ENCODE data around the gene ZNF677.
"Not testable (repeated sequence)": the region's sequence is repeated elsewhere in the genome, so short reads cannot be mapped to it uniquely, and the experiment has no call there.

ZNF677 gene

DNA sequence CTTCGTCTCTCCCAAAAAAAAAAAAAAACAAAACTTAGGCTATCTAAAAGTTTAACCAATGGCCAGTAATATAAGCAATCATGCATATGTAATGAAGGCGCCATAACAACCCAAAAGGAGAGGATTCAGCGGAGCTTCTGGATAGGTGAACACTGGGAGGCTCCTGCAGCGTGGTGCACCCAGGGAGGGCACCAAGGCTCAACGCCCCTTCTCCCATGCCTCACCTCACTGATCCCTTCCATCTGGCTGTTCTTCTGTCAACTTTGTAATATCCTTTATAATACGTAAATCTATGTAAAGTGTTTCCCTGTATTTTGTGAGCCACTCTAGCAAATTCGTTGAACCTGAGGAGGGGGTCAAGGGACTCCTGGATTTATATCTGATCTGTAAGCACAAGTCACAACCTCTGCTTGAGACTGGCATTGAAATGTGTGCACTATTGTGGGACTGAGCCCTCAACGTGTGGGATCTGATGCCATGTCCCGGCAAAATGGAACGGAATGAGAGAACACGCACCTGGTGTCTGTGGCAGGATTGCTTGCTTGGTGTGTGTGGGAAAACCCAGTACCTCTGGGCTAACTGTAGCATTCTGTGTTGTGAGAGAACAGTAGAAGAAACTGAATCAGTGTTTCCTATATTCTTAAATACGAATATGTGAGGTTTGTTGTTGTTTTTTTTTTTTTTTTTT lies 61.0 kb downstream of the ZNF677 start:
- no peak for DNase-seq (ENCODE audit: low read depth)

DNA sequence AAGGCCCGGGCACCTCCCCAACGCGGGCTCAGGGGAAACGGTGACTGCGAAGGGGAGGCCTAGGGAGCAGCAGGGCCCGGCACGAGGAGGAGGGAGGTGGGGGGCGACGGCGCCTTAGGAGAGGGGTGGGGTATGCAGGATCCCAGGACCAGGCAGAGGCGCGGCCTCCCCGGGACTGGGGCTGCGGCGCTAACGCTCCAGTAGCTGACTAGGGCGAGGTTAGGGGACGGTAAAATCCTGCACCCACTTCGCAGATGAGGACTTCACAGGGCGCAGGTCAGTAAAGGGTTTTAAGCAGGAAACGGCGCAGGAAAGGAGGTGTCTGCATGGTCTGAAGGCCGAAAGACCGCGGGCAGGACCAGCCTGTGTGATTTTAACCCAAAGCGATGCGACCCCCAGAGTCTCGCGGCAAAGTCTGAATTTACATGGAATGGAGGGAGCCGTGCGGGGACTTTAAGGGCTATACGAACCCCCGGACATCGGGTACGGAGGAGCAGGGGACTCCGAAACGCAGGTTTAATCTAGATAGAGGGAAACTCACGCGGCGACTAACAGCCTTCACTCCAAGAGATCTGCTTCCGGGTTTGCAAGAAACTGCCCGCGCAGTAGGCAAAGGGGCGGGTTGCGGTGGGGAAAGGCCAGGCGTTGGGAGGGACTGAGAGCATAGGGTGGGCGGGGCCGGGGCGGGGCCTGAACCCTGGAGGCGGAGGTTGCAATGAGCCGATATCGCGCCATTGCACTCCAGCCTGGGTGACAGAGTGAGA lies 61.7 kb downstream of the ZNF677 start, which contains the start of gene ZNF665:
TSS of gene ZNF665 (minus strand) at position 588 of the 764 bp plus-strand sequence. CDS start 10,460 bp downstream, outside the sequence.
- peak; percentile 66 for DNase-seq (ENCODE audit: low read depth)

DNA sequence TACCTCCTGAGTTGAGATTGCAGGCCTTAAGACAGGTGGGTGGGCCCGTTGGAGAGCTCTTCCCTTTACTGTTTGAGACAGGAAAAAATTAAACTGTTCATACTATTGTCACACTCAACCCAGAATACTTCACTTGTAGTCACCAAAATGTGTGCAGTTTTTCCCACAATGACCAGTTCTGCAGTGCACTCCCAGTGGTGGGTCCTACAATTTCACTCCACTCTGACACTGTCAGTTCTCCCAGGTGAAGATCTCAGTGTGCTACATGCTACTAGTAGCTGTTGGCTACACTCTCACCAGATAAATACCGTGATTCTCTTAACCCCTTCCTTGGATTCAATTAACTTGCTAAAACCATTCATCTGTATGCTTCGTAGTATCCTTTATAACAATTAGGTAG lies 64.4 kb downstream of the ZNF677 start:
- no peak for DNase-seq (ENCODE audit: low read depth)

DNA sequence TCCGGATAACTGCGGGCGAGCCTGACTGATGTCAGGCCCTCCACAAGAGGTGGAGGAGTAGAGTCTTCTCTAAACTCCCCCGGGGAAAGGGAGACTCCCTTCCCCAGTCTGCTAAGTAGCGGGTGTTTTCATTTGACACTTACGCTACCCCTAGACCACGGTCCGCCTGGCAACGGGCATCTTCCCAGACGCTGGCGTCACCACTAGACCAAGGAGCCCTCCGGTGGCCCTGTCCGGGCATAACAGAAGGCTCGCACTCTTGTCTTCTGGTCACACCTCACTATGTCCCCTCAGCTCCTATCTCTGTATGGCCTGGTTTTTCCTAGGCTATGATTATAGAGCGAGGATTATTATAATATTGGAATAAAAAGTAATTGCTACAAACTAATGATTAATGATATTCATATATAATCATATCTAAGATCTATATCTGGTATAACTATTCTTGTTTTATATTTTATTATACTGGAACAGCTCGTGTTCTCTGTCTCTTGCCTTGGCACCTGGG lies 64.9 kb downstream of the ZNF677 start:
- not testable (repeated sequence) for DNase-seq (ENCODE audit: low read depth)
